Mesodermal cell (in vitro differentiated cells): ENCODE data around the gene SAMD4A.

Experiments
- H3K27ac ChIP-seq: 2 replicates; pipeline ENCODE4 v1.7.0; 2013; ENCODE audit warnings: mild to moderate bottlenecking, low read depth, low read length, moderate library complexity; ENCODE audit not compliant: severe bottlenecking
- H3K36me3 ChIP-seq: 2 replicates; pipeline ENCODE4 v1.7.1; 2013; ENCODE audit warnings: mild to moderate bottlenecking, low read length, moderate library complexity; ENCODE audit not compliant: control insufficient read depth, insufficient read depth
- H3K4me1 ChIP-seq: one replicate; pipeline ENCODE4 v1.7.1; 2013; ENCODE audit warnings: mild to moderate bottlenecking, low read length; ENCODE audit not compliant: insufficient read depth, control insufficient read depth, poor library complexity, severe bottlenecking
- H3K4me3 ChIP-seq: 2 replicates; pipeline ENCODE4 v1.7.0; 2013; ENCODE audit warnings: low read length, control low read depth, mild to moderate bottlenecking; ENCODE audit not compliant: insufficient read depth, poor library complexity, severe bottlenecking; ENCODE audit errors: extremely low read depth
- H3K9me3 ChIP-seq: 2 replicates; pipeline ENCODE4 v1.7.1; 2013; ENCODE audit warnings: mild to moderate bottlenecking, low read length, moderate library complexity; ENCODE audit not compliant: control insufficient read depth
- WGBS, 2 experiments: methylation state at CpG; one replicate each; pipeline ENCODE4 v1.1.5; 2013; ENCODE audit warnings: missing lambda C conversion rate in 2 of 2; ENCODE audit not compliant: insufficient coverage in 2 of 2; 5-methylcytosine and 5-hydroxymethylcytosine counted together

SAMD4A gene

GRCh38 chr14:54658836-54659235, 91.9 kb downstream of the SAMD4A start:
- peaks cover 16% of the 10 kb centered on the region for H3K4me1 ChIP-seq
- H3K4me3 ChIP-seq, result no peak overlapping the region
- WGBS, 2 experiments, result 88 to 100% methylated on average over 3 of the region's 3 CpGs
- H3K36me3 ChIP-seq, result peaks cover 35% of the 10 kb centered on the region
- H3K9me3 ChIP-seq, result no peaks in the 10 kb centered on the region
- H3K27ac ChIP-seq, result no peak overlapping the region

DNA sequence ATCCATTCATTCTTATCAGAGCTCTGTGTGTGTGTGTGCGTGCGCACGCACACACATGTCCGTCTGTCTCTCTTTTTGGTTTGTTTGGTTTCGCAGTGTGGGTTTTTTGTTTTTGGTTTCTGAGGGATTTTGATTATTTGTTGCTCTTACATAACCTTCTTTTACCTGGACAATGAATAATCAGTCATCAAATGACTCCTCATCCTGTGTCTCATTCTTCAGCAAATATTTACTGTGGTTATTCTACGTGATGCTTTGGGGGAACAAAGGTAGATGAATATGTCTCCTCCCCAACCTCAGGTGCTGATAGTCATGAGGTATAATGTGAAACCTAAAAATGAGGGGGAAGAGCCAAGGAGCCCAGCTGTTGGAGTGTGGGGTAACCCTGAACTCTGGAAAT, 92.4 kb downstream of the SAMD4A start:
- H3K4me1 ChIP-seq, result peaks cover 15% of the 10 kb centered on the region
- 73% methylated on average over 5 of the region's 6 CpGs; no CpG with 5 or more reads in 1 of the 2 experiments for WGBS, 2 experiments
- no peak overlapping the region for H3K4me3 ChIP-seq
- H3K36me3 ChIP-seq, result peaks cover 36% of the 10 kb centered on the region
- H3K9me3 ChIP-seq, result no peaks in the 10 kb centered on the region
- no peak overlapping the region for H3K27ac ChIP-seq

GRCh38 chr14:54660604-54661111, 93.7 kb downstream of the SAMD4A start:
- H3K4me3 ChIP-seq, result no peak overlapping the region
- WGBS, 2 experiments, result 100% methylated on average over 1 of the region's 4 CpGs

DNA sequence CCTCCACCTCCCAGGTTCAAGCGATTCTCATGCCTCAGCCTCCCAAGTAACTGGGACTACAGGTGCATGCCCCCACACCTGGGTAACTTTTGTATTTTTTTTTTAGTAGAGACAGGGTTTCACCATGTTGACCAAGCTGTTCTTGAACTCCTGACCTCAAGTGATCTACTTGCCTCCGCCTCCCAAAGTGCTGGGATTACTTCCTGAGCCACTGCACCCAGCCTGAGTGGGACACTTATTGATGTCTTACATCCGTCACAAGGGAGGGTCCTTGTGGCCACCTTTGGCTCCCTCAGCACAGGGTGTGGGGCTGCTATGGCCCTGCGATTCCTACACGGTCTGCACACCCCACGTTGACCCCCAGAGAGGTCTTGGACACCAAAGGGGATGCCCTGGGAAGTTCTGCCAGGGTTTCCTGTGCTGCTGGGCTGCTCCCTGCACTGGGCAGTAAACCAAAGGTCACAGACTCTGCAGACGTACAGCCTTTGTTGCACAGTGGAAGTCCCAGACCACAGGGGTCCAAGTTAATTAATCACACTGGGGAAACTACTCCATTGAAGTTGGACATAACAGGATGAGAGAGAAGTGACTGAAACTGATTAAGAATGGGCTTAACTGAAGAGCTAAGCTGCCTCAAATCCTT, 95.7 kb downstream of the SAMD4A start:
- peaks cover 13% of the 10 kb centered on the region for H3K4me1 ChIP-seq
- H3K27ac ChIP-seq, result no peak overlapping the region
- no peak overlapping the region for H3K4me3 ChIP-seq
- peaks cover 32% of the 10 kb centered on the region for H3K36me3 ChIP-seq
- WGBS, 2 experiments, result 84 to 90% methylated on average over 6 to 7 of the region's 7 CpGs
- H3K9me3 ChIP-seq, result no peaks in the 10 kb centered on the region

More at GRCh38 chr14:54660604-54661111, 93.7 kb downstream of the SAMD4A start:
- peaks cover 33% of the 10 kb centered on the region for H3K36me3 ChIP-seq
- H3K9me3 ChIP-seq, result no peaks in the 10 kb centered on the region
- H3K4me1 ChIP-seq, result peaks cover 13% of the 10 kb centered on the region
- H3K27ac ChIP-seq, result no peak overlapping the region

DNA sequence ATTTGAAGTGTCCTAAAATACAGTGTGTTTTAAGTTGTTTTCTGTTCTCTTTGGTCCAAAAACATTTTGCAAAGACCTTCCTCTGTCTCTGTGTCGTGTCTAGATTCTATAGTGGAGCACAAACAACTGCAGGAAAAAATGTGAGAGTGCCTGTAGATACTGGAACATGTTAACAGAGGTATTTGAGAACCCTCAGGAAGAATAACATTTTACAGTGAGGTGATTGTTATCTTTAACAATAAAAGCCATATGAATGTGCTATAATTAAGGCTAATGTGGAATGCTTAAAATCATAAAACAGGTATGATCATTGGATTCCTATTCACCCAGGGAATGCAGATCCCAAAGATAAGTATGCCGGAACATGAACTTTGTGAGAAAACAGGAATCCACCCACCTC, 98.0 kb downstream of the SAMD4A start:
- no peak overlapping the region for H3K4me3 ChIP-seq
- H3K27ac ChIP-seq, result no peak overlapping the region
- WGBS, 2 experiments, result 89 to 100% methylated on average over 1 of the region's 2 CpGs
- peaks cover 36% of the 10 kb centered on the region for H3K36me3 ChIP-seq
- peaks cover 28% of the 10 kb centered on the region for H3K4me1 ChIP-seq
- no peaks in the 10 kb centered on the region for H3K9me3 ChIP-seq

- Histone ChIP-seq H3K4me1 (peaks cover 35% of the 10 kb centered on the region), H3K27ac (no peak overlapping the region), H3K9me3 (no peaks in the 10 kb centered on the region), H3K36me3 (peaks cover 43% of the 10 kb centered on the region), H3K4me3 (no peak overlapping the region)
- WGBS, 2 experiments, result 100% methylated on average over 1 of the region's 1 CpG
Observed at GRCh38 chr14:54665946-54666345, 99.0 kb downstream of the SAMD4A start.

DNA sequence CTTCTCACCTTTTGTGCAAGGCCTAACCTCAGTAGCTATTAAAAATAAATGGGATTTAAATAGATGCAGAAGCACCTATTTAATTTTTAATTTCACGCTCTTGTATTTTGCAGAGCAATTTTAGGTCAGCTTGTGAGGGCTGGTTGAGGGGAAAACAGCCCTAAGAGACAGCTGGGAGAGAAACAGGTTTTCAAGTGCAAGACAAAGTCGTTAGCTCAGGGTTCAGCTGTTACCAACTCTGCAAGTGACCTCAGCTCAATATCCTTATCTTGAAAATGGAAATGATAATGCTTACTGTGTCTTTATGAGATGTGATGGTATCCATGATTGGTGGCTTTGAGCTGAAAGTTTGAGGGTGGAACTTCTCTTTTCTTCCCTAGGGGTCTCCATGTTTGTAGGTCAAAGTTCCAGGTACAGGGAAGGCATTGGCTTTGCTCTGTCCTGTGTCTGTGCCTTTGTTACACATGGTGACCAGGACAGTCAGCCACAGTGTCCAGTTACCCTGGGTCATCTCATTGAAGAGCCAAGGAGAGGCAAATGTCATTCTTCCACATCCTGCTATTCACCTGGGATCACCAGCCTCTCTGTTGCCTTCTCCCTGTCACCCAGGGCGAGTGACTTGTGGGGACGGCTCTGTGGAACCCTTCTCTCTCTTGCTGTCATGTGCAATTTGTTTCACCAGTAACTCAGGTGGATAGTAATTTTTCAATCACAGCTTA, 100.3 kb downstream of the SAMD4A start:
- H3K27ac ChIP-seq, result no peak overlapping the region
- whole genome bisulfite sequencing, 2 experiments, result 88 to 94% methylated on average over 3 of the region's 4 CpGs

GRCh38 chr14:54667764-54668163, 100.8 kb downstream of the SAMD4A start:
- 96 to 97% methylated on average over 7 to 8 of the region's 8 CpGs for WGBS, 2 experiments

More for the DNA sequence above, 100.3 kb downstream of the SAMD4A start:
- Histone ChIP-seq H3K4me3 (no peak overlapping the region), H3K36me3 (peaks cover 36% of the 10 kb centered on the region), H3K4me1 (peaks cover 47% of the 10 kb centered on the region), H3K9me3 (no peaks in the 10 kb centered on the region)

DNA sequence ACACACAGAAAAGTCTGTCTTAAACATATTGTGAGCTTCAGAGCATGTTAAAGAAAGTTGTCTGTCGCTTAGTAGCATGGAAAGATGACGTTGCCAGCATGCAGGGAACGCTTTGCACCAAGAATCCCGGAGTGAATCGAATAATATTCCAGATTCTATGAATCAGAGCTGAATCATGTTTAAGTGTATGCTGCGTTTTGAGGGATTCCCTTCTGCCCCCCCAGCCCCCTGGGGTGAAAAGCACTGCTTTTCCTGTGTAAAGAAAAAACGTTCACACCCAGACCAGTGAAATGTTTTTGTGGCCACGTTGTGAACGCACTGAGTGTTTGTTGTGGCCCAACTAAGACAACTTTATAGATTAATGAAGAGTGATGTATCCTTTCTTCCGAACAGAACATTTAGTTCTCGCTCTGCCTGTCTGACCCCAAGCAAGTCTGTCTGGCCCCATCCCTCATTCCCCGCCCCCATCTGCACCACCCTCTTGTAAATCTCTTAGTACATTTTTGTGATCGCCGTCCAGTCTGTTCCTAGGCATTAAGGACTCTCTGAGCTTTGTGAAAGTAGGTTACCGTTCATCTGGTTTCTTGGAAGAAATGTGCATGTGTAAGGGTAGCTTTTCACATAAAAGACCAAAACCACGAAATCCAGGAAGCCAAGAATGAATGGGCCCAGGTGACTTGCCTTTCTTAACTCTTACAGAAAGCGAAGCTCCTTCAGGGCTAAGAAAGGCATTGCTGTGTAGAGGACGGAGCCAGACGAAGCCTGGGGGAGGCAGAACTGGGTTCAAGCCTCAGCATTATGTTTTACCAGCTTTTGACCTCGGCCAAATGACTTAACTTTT, 103.0 kb downstream of the SAMD4A start:
- H3K4me1 ChIP-seq, result peaks cover 55% of the 10 kb centered on the region
- no peak overlapping the region for H3K27ac ChIP-seq
- peaks cover 28% of the 10 kb centered on the region for H3K36me3 ChIP-seq
- WGBS, 2 experiments, result 79 to 86% methylated on average over 11 to 15 of the region's 20 CpGs
- no peaks in the 10 kb centered on the region for H3K9me3 ChIP-seq
- H3K4me3 ChIP-seq, result no peak overlapping the region

More at GRCh38 chr14:54667764-54668163, 100.8 kb downstream of the SAMD4A start:
- Histone ChIP-seq H3K4me1 (peaks cover 53% of the 10 kb centered on the region), H3K36me3 (peaks cover 33% of the 10 kb centered on the region), H3K27ac (no peak overlapping the region), H3K9me3 (no peaks in the 10 kb centered on the region), H3K4me3 (no peak overlapping the region)

DNA sequence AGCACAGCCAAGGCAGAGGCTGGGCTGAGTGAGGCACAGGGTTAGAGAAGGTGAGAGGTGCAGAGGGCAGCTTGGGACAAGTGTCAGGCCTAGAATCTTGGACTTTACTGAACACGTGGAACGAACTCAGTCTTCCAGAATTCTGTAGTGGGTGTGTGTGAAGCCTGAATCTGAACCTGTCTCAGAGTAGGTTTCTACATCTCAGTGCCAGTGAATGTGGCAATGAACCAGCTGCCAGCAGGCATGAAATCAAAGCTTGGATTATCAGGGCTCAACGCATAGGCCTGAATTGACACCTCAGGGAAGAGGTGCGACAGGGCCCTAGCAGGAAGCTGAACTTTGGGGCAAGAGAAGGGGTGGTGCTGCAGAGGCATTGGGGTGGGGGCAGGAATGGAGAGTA, 104.6 kb downstream of the SAMD4A start:
- Histone ChIP-seq H3K9me3 (no peaks in the 10 kb centered on the region), H3K4me1 (peaks cover 70% of the 10 kb centered on the region), H3K36me3 (peaks cover 28% of the 10 kb centered on the region), H3K27ac (no peak overlapping the region), H3K4me3 (no peak overlapping the region)
- WGBS, 2 experiments, result 86 to 98% methylated on average over 1 to 4 of the region's 4 CpGs
